ENCODE data around the gene SIK3.

Gene SIK3

GRCh38 chr11:117098269-117099232 is at the start of gene SIK3:
Gene SIK3, minus strand, starts transcription at chr11:117098428. Its CDS starts 13 bp downstream, at chr11:117098415.
- Histone ChIP-seq H3K27me3 (replicated peaks; ENCODE audit: control insufficient read depth, insufficient read depth, low read length) (no peaks in the 10 kb centered on the region), H3K36me3 (ENCODE audit: control insufficient read depth, insufficient read depth, low read length) (no peaks in the 10 kb centered on the region), H3K4me3 (replicated peaks; ENCODE audit: low read depth, low read length) (peak within 1 kb of the TSS; percentile 70)
- TF ChIP-seq CTCF (IDR thresholded peaks at IDR 0.05; ENCODE audit: insufficient read depth, low read length, poor library complexity, severe bottlenecking) = peak; percentile 61
- DNase-seq (ENCODE audit: extremely low read depth, insufficient read length) = peak; percentile 93

GRCh38 chr11:117146521-117146920 is 48.3 kb upstream of the SIK3 start:
- Histone ChIP-seq H3K36me3 (ENCODE audit: control insufficient read depth, insufficient read depth, low read length) (peaks cover 3% of the 10 kb centered on the region), H3K4me3 (replicated peaks; ENCODE audit: low read depth, low read length) (no peak overlapping the region), H3K27me3 (replicated peaks; ENCODE audit: control insufficient read depth, insufficient read depth, low read length) (no peaks in the 10 kb centered on the region)
- TF ChIP-seq CTCF (IDR thresholded peaks at IDR 0.05; ENCODE audit: insufficient read depth, low read length, poor library complexity, severe bottlenecking) = no peak
- no peak for DNase-seq (ENCODE audit: extremely low read depth, insufficient read length)

GRCh38 chr11:117145393-117145761 is 47.1 kb upstream of the SIK3 start:
- Histone ChIP-seq H3K27me3 (replicated peaks; ENCODE audit: control insufficient read depth, insufficient read depth, low read length) (no peaks in the 10 kb centered on the region), H3K36me3 (ENCODE audit: control insufficient read depth, insufficient read depth, low read length) (peaks cover 3% of the 10 kb centered on the region), H3K4me3 (replicated peaks; ENCODE audit: low read depth, low read length) (peak overlapping the region; percentile 94)
- no peak for TF ChIP-seq CTCF (IDR thresholded peaks at IDR 0.05; ENCODE audit: insufficient read depth, low read length, poor library complexity, severe bottlenecking)
- no peak for DNase-seq (ENCODE audit: extremely low read depth, insufficient read length)

GRCh38 chr11:117144477-117145392 is 46.5 kb upstream of the SIK3 start:
- Histone ChIP-seq H3K36me3 (ENCODE audit: control insufficient read depth, insufficient read depth, low read length) (peaks cover 3% of the 10 kb centered on the region), H3K4me3 (replicated peaks; ENCODE audit: low read depth, low read length) (peak overlapping the region; percentile 94), H3K27me3 (replicated peaks; ENCODE audit: control insufficient read depth, insufficient read depth, low read length) (no peaks in the 10 kb centered on the region)
- TF ChIP-seq CTCF (IDR thresholded peaks at IDR 0.05; ENCODE audit: insufficient read depth, low read length, poor library complexity, severe bottlenecking) = no peak
- peak; percentile 71 for DNase-seq (ENCODE audit: extremely low read depth, insufficient read length)

GRCh38 chr11:117143871-117144476 is 45.7 kb upstream of the SIK3 start, which contains the start of gene PAFAH1B2:
Gene PAFAH1B2, plus strand, starts transcription at chr11:117144287. Its CDS starts 8,161 bp downstream, at chr11:117152448.
- Histone ChIP-seq H3K4me3 (replicated peaks; ENCODE audit: low read depth, low read length) (peak within 1 kb of the TSS; percentile 94), H3K36me3 (ENCODE audit: control insufficient read depth, insufficient read depth, low read length) (peaks cover 2% of the 10 kb centered on the region), H3K27me3 (replicated peaks; ENCODE audit: control insufficient read depth, insufficient read depth, low read length) (no peaks in the 10 kb centered on the region)
- DNase-seq (ENCODE audit: extremely low read depth, insufficient read length) = peak; percentile 94
- TF ChIP-seq CTCF (IDR thresholded peaks at IDR 0.05; ENCODE audit: insufficient read depth, low read length, poor library complexity, severe bottlenecking) = no peak
